GM18526 (cell line): ENCODE data around the gene NIPA2.

ENCODE experiments used
- POLR2A ChIP-seq: IDR thresholded peaks from 3 replicates; pipeline ENCODE4 v1.6.1; 2011; ENCODE audit not compliant: insufficient read length; ENCODE audit errors: extremely low read depth

NIPA2 gene

GRCh38 chr15:22904736-22905135, 66.3 kb downstream of the NIPA2 start:
- no peak for TF ChIP-seq POLR2A

- TF ChIP-seq POLR2A = no peak
Observed at GRCh38 chr15:22907161-22907950, 68.9 kb downstream of the NIPA2 start.

- no peak for TF ChIP-seq POLR2A
Observed at GRCh38 chr15:22908830-22909229, 70.4 kb downstream of the NIPA2 start.

- no peak for TF ChIP-seq POLR2A
Observed at GRCh38 chr15:22911306-22911705, 72.8 kb downstream of the NIPA2 start.

- no peak for TF ChIP-seq POLR2A
Observed at GRCh38 chr15:22912256-22912655, 73.8 kb downstream of the NIPA2 start.

GRCh38 chr15:22913646-22914380, 75.3 kb downstream of the NIPA2 start:
- TF ChIP-seq POLR2A = no peak

- TF ChIP-seq POLR2A = no peak
Observed at GRCh38 chr15:22915866-22916515, 77.5 kb downstream of the NIPA2 start.

GRCh38 chr15:22916606-22917350, 78.3 kb downstream of the NIPA2 start:
- no peak for TF ChIP-seq POLR2A

GRCh38 chr15:22917556-22917955, 79.1 kb downstream of the NIPA2 start:
- TF ChIP-seq POLR2A = no peak
